ENCODE results near the gene DLK2. TPM values are rescaled to one million over a fixed set of nuclear protein-coding genes. Genes with fewer than 3 reads are reported as not detected.

Gene DLK2
- total and polyA plus RNA-seq, 2 donors: 1.5 to 10.0 TPM

DNA sequence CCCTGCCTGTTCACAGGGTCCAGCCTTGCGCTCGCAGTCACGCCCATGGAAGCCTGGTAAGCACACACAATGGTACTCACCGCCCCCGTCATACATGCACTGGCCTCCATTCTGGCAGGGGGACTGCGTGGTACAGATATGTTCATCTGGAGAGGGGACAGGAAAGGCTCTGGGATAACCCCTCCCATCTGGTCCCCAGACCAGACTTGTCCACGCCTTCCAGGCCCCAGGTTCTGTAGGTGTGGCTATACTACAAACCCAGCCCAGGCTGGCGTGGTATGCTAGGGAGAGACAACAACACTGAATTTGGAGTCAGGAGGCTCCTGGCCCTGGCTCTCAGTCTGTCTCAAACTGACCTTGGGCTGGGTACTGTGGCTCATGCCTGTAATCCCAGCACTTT lies 3.4 kb downstream of the DLK2 start:
- Histone ChIP-seq H3K27me3 (ENCODE audit: control insufficient read depth in 2 of 2, insufficient read depth in 1 of 2, low read length in 1 of 2) (peaks cover 4 to 29% of the 10 kb centered on the region in 2 donors), H3K9me3 (ENCODE audit: control insufficient read depth in 2 of 2, insufficient read depth in 1 of 2, low read length in 1 of 2) (peaks cover 2 to 7% of the 10 kb centered on the region in 2 donors), H3K27ac (ENCODE audit: low read depth in 1 of 2, low read length in 1 of 2) (no peak overlapping the region), H3K36me3 (ENCODE audit: control insufficient read depth in 2 of 2, insufficient read depth in 2 of 2, low read length in 1 of 2) (peaks cover 49 to 50% of the 10 kb centered on the region in 2 donors), H3K4me1 (ENCODE audit: control insufficient read depth in 2 of 2, insufficient read depth in 2 of 2, low read length in 2 of 2) (peaks cover 0 to 16% of the 10 kb centered on the region in 2 donors), H3K4me3 (ENCODE audit: low read length in 2 of 2) (no peak overlapping the region)
- WGBS: 99% methylated on average over 8 of the region's 8 CpGs
- no peak for DNase-seq (ENCODE audit: low read depth in 6 of 9, low spot score in 9 of 9)

- no peak for DNase-seq (ENCODE audit: low read depth in 6 of 9, low spot score in 9 of 9)
- H3K9me3 ChIP-seq (ENCODE audit: control insufficient read depth in 2 of 2, insufficient read depth in 1 of 2, low read length in 1 of 2): peaks cover 0 to 2% of the 10 kb centered on the region in 2 donors
- WGBS: 82% methylated on average over 4 of the region's 4 CpGs
- peaks cover 0 to 23% of the 10 kb centered on the region in 2 donors for H3K27me3 ChIP-seq (ENCODE audit: control insufficient read depth in 2 of 2, insufficient read depth in 1 of 2, low read length in 1 of 2)
- peaks cover 0 to 16% of the 10 kb centered on the region in 2 donors for H3K4me1 ChIP-seq (ENCODE audit: control insufficient read depth in 2 of 2, insufficient read depth in 2 of 2, low read length in 2 of 2)
- peaks cover 50 to 51% of the 10 kb centered on the region in 2 donors for H3K36me3 ChIP-seq (ENCODE audit: control insufficient read depth in 2 of 2, insufficient read depth in 2 of 2, low read length in 1 of 2)
- H3K4me3 ChIP-seq (ENCODE audit: low read length in 2 of 2): no peak overlapping the region
- H3K27ac ChIP-seq (ENCODE audit: low read depth in 1 of 2, low read length in 1 of 2): no peak overlapping the region
These were observed 4.0 kb downstream of the DLK2 start for GRCh38 chr6:43451348-43451747.

DNA sequence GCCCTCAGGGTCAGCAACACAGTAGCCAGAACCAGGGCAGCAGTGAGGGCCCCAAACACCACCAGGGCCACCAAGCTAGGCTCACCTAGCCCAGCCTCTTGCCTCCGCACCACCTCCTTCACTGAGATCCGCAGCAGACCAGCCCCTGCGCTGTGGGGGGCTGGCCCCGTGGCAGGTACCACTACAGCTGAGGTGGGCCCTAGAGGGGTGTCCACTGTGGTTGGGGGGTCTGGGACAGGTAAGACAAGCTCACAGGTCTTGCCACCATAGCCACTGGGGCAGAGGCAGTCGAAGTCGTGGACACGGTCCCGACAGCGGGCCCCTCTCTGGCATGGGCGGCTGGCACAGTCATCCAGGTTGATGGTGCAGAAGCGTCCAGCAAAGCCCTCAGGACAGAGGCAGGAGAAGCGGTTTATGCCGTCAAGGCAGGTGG lies 4.6 kb downstream of the DLK2 start:
- Histone ChIP-seq H3K4me3 (ENCODE audit: low read length in 2 of 2) (no peak overlapping the region), H3K27me3 (ENCODE audit: control insufficient read depth in 2 of 2, insufficient read depth in 1 of 2, low read length in 1 of 2) (peaks cover 0 to 17% of the 10 kb centered on the region in 2 donors), H3K9me3 (ENCODE audit: control insufficient read depth in 2 of 2, insufficient read depth in 1 of 2, low read length in 1 of 2) (no peaks in the 10 kb centered on the region), H3K4me1 (ENCODE audit: control insufficient read depth in 2 of 2, insufficient read depth in 2 of 2, low read length in 2 of 2) (peaks cover 0 to 11% of the 10 kb centered on the region in 2 donors), H3K27ac (ENCODE audit: low read depth in 1 of 2, low read length in 1 of 2) (no peak overlapping the region), H3K36me3 (ENCODE audit: control insufficient read depth in 2 of 2, insufficient read depth in 2 of 2, low read length in 1 of 2) (peaks cover 56 to 58% of the 10 kb centered on the region in 2 donors)
- 94% methylated on average over 13 of the region's 13 CpGs for WGBS
- no peak for DNase-seq (ENCODE audit: low read depth in 6 of 9, low spot score in 9 of 9)

DNA sequence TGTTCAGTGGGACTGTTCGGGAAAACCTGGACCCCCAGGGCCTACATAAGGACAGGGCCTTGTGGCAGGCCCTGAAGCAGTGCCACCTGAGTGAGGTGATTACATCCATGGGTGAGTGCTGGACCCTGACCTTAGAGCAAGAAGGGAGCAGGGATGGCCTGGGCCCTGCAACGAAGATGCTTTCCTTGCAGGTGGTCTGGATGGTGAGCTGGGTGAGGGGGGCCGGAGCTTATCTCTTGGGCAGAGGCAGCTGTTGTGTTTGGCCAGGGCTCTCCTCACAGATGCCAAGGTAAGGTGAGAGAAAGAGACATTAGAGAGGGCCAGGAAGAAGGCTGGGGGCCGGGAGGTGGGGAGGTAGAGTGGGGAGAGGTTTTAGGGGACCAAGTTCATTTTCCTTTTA lies 6.4 kb downstream of the DLK2 start:
- DNase-seq (ENCODE audit: low read depth in 6 of 9, low spot score in 9 of 9): no peak
- Histone ChIP-seq H3K36me3 (ENCODE audit: control insufficient read depth in 2 of 2, insufficient read depth in 2 of 2, low read length in 1 of 2) (peaks cover 73 to 76% of the 10 kb centered on the region in 2 donors), H3K4me3 (ENCODE audit: low read length in 2 of 2) (no peak overlapping the region), H3K4me1 (ENCODE audit: control insufficient read depth in 2 of 2, insufficient read depth in 2 of 2, low read length in 2 of 2) (no peaks in the 10 kb centered on the region), H3K9me3 (ENCODE audit: control insufficient read depth in 2 of 2, insufficient read depth in 1 of 2, low read length in 1 of 2) (no peaks in the 10 kb centered on the region), H3K27me3 (ENCODE audit: control insufficient read depth in 2 of 2, insufficient read depth in 1 of 2, low read length in 1 of 2) (peaks cover 0 to under 1% of the 10 kb centered on the region in 2 donors), H3K27ac (ENCODE audit: low read depth in 1 of 2, low read length in 1 of 2) (no peak overlapping the region)
- 97% methylated on average over 4 of the region's 4 CpGs for WGBS

DNA sequence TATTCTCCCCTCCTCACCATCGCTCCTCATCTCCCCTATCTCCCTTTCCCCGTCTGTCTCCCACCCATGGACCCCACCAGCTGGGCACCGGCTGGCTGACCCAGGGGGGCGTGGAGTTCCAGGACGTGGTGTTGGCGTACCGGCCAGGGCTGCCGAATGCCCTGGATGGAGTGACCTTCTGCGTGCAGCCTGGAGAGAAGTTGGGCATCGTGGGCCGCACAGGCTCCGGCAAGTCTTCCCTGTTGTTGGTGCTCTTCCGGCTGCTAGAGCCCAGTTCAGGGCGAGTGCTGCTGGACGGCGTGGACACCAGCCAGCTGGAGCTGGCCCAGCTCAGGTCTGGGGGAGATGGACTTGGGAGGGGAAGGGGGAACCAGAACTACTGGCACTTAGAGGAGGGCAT lies 7.7 kb downstream of the DLK2 start:
- Histone ChIP-seq H3K36me3 (ENCODE audit: control insufficient read depth in 2 of 2, insufficient read depth in 2 of 2, low read length in 1 of 2) (peaks cover 79 to 81% of the 10 kb centered on the region in 2 donors), H3K4me3 (ENCODE audit: low read length in 2 of 2) (no peak overlapping the region), H3K27me3 (ENCODE audit: control insufficient read depth in 2 of 2, insufficient read depth in 1 of 2, low read length in 1 of 2) (no peaks in the 10 kb centered on the region), H3K9me3 (ENCODE audit: control insufficient read depth in 2 of 2, insufficient read depth in 1 of 2, low read length in 1 of 2) (no peaks in the 10 kb centered on the region), H3K27ac (ENCODE audit: low read depth in 1 of 2, low read length in 1 of 2) (no peak overlapping the region), H3K4me1 (ENCODE audit: control insufficient read depth in 2 of 2, insufficient read depth in 2 of 2, low read length in 2 of 2) (no peaks in the 10 kb centered on the region)
- WGBS: 97% methylated on average over 16 of the region's 16 CpGs
- DNase-seq (ENCODE audit: low read depth in 6 of 9, low spot score in 9 of 9): no peak

GRCh38 chr6:43445576-43445975 lies 9.8 kb downstream of the DLK2 start:
- no peak overlapping the region for H3K27ac ChIP-seq (ENCODE audit: low read depth in 1 of 2, low read length in 1 of 2)

DNA sequence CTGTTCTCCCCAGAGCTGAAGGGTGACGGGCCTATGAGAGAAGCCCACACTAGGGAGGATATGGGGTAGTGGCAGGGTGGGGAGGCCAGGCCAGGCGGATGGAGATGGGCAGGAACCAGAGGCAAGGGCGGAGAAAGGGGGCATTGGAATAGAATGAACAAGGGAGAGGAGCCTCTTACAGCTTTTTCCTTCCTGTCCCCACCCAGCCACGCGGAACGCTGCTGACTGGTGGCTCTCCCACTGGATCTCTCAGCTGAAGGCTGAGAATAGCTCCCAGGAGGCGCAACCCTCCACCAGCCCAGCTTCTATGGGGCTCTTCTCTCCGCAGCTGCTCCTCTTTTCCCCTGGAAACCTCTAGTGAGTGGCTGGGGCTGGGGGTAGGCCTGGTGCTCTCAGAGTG lies 10.8 kb downstream of the DLK2 start:
- Histone ChIP-seq H3K36me3 (ENCODE audit: control insufficient read depth in 2 of 2, insufficient read depth in 2 of 2, low read length in 1 of 2) (peaks cover 60 to 75% of the 10 kb centered on the region in 2 donors), H3K9me3 (ENCODE audit: control insufficient read depth in 2 of 2, insufficient read depth in 1 of 2, low read length in 1 of 2) (no peaks in the 10 kb centered on the region), H3K4me1 (ENCODE audit: control insufficient read depth in 2 of 2, insufficient read depth in 2 of 2, low read length in 2 of 2) (no peaks in the 10 kb centered on the region), H3K27ac (ENCODE audit: low read depth in 1 of 2, low read length in 1 of 2) (no peak overlapping the region), H3K27me3 (ENCODE audit: control insufficient read depth in 2 of 2, insufficient read depth in 1 of 2, low read length in 1 of 2) (no peaks in the 10 kb centered on the region), H3K4me3 (ENCODE audit: low read length in 2 of 2) (no peak overlapping the region)
- 96% methylated on average over 8 of the region's 8 CpGs for WGBS
- DNase-seq (ENCODE audit: low read depth in 6 of 9, low spot score in 9 of 9): no peak

More at GRCh38 chr6:43445576-43445975, 9.8 kb downstream of the DLK2 start:
- H3K4me3 ChIP-seq (ENCODE audit: low read length in 2 of 2): no peak overlapping the region
- 95% methylated on average over 16 of the region's 16 CpGs for WGBS
- H3K36me3 ChIP-seq (ENCODE audit: control insufficient read depth in 2 of 2, insufficient read depth in 2 of 2, low read length in 1 of 2): peaks cover 70 to 80% of the 10 kb centered on the region in 2 donors
- no peak for DNase-seq (ENCODE audit: low read depth in 6 of 9, low spot score in 9 of 9)
- H3K9me3 ChIP-seq (ENCODE audit: control insufficient read depth in 2 of 2, insufficient read depth in 1 of 2, low read length in 1 of 2): no peaks in the 10 kb centered on the region
- H3K4me1 ChIP-seq (ENCODE audit: control insufficient read depth in 2 of 2, insufficient read depth in 2 of 2, low read length in 2 of 2): no peaks in the 10 kb centered on the region
- H3K27me3 ChIP-seq (ENCODE audit: control insufficient read depth in 2 of 2, insufficient read depth in 1 of 2, low read length in 1 of 2): no peaks in the 10 kb centered on the region

- Histone ChIP-seq H3K36me3 (ENCODE audit: control insufficient read depth in 2 of 2, insufficient read depth in 2 of 2, low read length in 1 of 2) (peaks cover 54 to 71% of the 10 kb centered on the region in 2 donors), H3K4me3 (ENCODE audit: low read length in 2 of 2) (no peak overlapping the region), H3K4me1 (ENCODE audit: control insufficient read depth in 2 of 2, insufficient read depth in 2 of 2, low read length in 2 of 2) (no peaks in the 10 kb centered on the region), H3K27me3 (ENCODE audit: control insufficient read depth in 2 of 2, insufficient read depth in 1 of 2, low read length in 1 of 2) (no peaks in the 10 kb centered on the region), H3K27ac (ENCODE audit: low read depth in 1 of 2, low read length in 1 of 2) (no peak overlapping the region), H3K9me3 (ENCODE audit: control insufficient read depth in 2 of 2, insufficient read depth in 1 of 2, low read length in 1 of 2) (no peaks in the 10 kb centered on the region)
- 97% methylated on average over 10 of the region's 10 CpGs for WGBS
- DNase-seq (ENCODE audit: low read depth in 6 of 9, low spot score in 9 of 9): no peak
These were observed 11.3 kb downstream of the DLK2 start for GRCh38 chr6:43444036-43444435.

GRCh38 chr6:43442935-43443334 lies 12.4 kb downstream of the DLK2 start:
- peaks cover 0 to 4% of the 10 kb centered on the region in 2 donors for H3K4me1 ChIP-seq (ENCODE audit: control insufficient read depth in 2 of 2, insufficient read depth in 2 of 2, low read length in 2 of 2)
- DNase-seq (ENCODE audit: low read depth in 6 of 9, low spot score in 9 of 9): no peak
- H3K27me3 ChIP-seq (ENCODE audit: control insufficient read depth in 2 of 2, insufficient read depth in 1 of 2, low read length in 1 of 2): no peaks in the 10 kb centered on the region
- no peak overlapping the region for H3K4me3 ChIP-seq (ENCODE audit: low read length in 2 of 2)
- WGBS: 96% methylated on average over 14 of the region's 14 CpGs
- H3K9me3 ChIP-seq (ENCODE audit: control insufficient read depth in 2 of 2, insufficient read depth in 1 of 2, low read length in 1 of 2): no peaks in the 10 kb centered on the region
- H3K36me3 ChIP-seq (ENCODE audit: control insufficient read depth in 2 of 2, insufficient read depth in 2 of 2, low read length in 1 of 2): peaks cover 43 to 72% of the 10 kb centered on the region in 2 donors
- no peak overlapping the region for H3K27ac ChIP-seq (ENCODE audit: low read depth in 1 of 2, low read length in 1 of 2)

Measured in thymus (tissue), 11 donors.